HepG2 (cell line): ENCODE results near the gene NPY4R2. TPM values are rescaled to one million over a fixed set of nuclear protein-coding genes. Genes with fewer than 3 reads are reported as not detected.
"Not testable (repeated sequence)": the region's sequence is repeated elsewhere in the genome, so short reads cannot be mapped to it uniquely, and the experiment has no call there.

Source experiments
- ATAC-seq: fragments of 200-7000 bp; cut with Tn5 transposase; 3 replicates; pipeline ENCODE4 v1.9.1; 2020; ENCODE audit warnings: mild to moderate bottlenecking, moderate library complexity
- BruUV-seq: library from RNA; stranded (reverse); fragments of 400-500 nt; replicated peaks from 2 replicates; lab custom pipeline; 2021; lab: Mats Ljungman, UMichigan
- CTCF ChIA-PET: fragments of 300-600 bp; formaldehyde crosslinking; extraction: SDS; loops from one replicate; lab custom pipeline; 2021; ENCODE audit warnings: low total read pairs, inconsistent platforms, low intra/inter-chr PET ratio; lab: Yijun Ruan, JAX
- POLR2A ChIA-PET: fragments of 350-600 bp; sonication (Branson Sonifier 250); formaldehyde crosslinking; loops from one replicate; lab custom pipeline; 2020; ENCODE audit warnings: antibody characterized with exemption, inconsistent platforms; lab: Yijun Ruan, JAX
- DNase-seq: peaks from one replicate; pipeline ENCODE4 v3.0.0-alpha.2; 2015; ENCODE audit warnings: low spot score
- FAIRE-seq: peaks from 3 replicates; lab custom pipeline; 2011; peaks lifted over from hg19 to GRCh38; lab: Jason Lieb, UNC
- H2AFZ ChIP-seq: one replicate; pipeline ENCODE4 v1.6.1; 2011; ENCODE audit warnings: low read length, inconsistent platforms
- H3K27ac ChIP-seq: fragments of 300-600 bp; 3 replicates; pipeline ENCODE4 v1.8.0; 2011; ENCODE audit warnings: mixed run types, mild to moderate bottlenecking, mixed read lengths, low read length, inconsistent platforms; ENCODE audit not compliant: insufficient read depth; ENCODE audit errors: extremely low read length
- H3K27me3 ChIP-seq, 2 experiments: fragments of 200-600 bp in 1 of 2; 2 replicates in 1 of 2; 3 replicates in 1 of 2; pipeline versions ENCODE4 v1.6.0 to v1.8.0; 2011; ENCODE audit warnings: low read length in 2 of 2, mild to moderate bottlenecking in 2 of 2, moderate library complexity in 2 of 2, inconsistent platforms in 1 of 2; ENCODE audit not compliant: insufficient read depth in 2 of 2, control insufficient read depth in 1 of 2
- H3K36me3 ChIP-seq, 2 experiments: fragments of 200-600 bp in 1 of 2; replicated peaks in 1 of 2; 2 replicates in 1 of 2; 3 replicates in 1 of 2; pipeline versions ENCODE4 v1.5.1 to v1.8.0; 2011; ENCODE audit warnings: low read length in 2 of 2, inconsistent platforms in 1 of 2; ENCODE audit not compliant: insufficient read depth in 2 of 2, control insufficient read depth in 1 of 2
- H3K4me1 ChIP-seq: 2 replicates; pipeline ENCODE4 v1.5.1; 2012; ENCODE audit warnings: low read length, inconsistent platforms; ENCODE audit not compliant: insufficient read depth
- H3K4me2 ChIP-seq: 2 replicates; pipeline ENCODE4 v1.6.0; 2011; ENCODE audit warnings: low read depth, low read length, inconsistent platforms
- H3K4me3 ChIP-seq, 3 experiments: fragments of 200-600 bp in 1 of 3; sonication (generic), shearing (Covaris generic) in 1 of 3; replicated peaks in 1 of 3; 2 replicates each; pipeline ENCODE4 v1.5.1; 2011 to 2016; ENCODE audit warnings: low read length in 3 of 3, inconsistent platforms in 2 of 3, low read depth in 2 of 3, mild to moderate bottlenecking in 2 of 3, control low read depth in 1 of 3, mixed read lengths in 1 of 3; ENCODE audit not compliant: insufficient read depth in 1 of 3
- H3K79me2 ChIP-seq: one replicate; pipeline ENCODE4 v1.6.1; 2011; ENCODE audit warnings: low read length, inconsistent platforms; ENCODE audit not compliant: insufficient read depth
- H3K9ac ChIP-seq: 2 replicates; pipeline ENCODE4 v1.6.0; 2011; ENCODE audit warnings: mild to moderate bottlenecking, low read depth, low read length, inconsistent platforms; ENCODE audit not compliant: insufficient read depth
- H3K9me3 ChIP-seq: 2 replicates; pipeline ENCODE4 v1.5.1; 2012; ENCODE audit warnings: mild to moderate bottlenecking, low read length
- H4K20me1 ChIP-seq: 2 replicates; pipeline ENCODE4 v1.6.0; 2011; ENCODE audit warnings: inconsistent platforms, mild to moderate bottlenecking, low read length, moderate library complexity; ENCODE audit not compliant: insufficient read depth
- WGBS: methylation state at CpG from one replicate; pipeline ENCODE4 v1.1.6; 2017; ENCODE audit warnings: low lambda C conversion rate; 5-methylcytosine and 5-hydroxymethylcytosine counted together
- in situ Hi-C: cut with HindIII; loops from 2 replicates; pipeline ENCODE4 v1.10.0; 2017; ENCODE audit warnings: low pct_unique_long_range_greater_than_20kb; ENCODE audit not compliant: extremely low pct_ligation_motif_present
- intact Hi-C: fragments of 100-400 bp; cut with micrococcal nuclease; formaldehyde crosslinking; loops from one replicate; pipeline ENCODE4 v1.10.0; 2022; ENCODE audit not compliant: unreplicated experiment
- polyA plus RNA-seq, 8 experiments: library from polyadenylated mRNA; depleted of rRNA in 3 of 8; stranded (reverse) in 7 of 8; unstranded in 1 of 8; fragments of >200 nt; fragmentation: Illumina TruSeq in 4 of 8; extraction: Trizol in 4 of 8; gene quantifications; 2 replicates each; pipeline versions ENCODE4 v1.2.1 to v1.2.3, GENCODE V29; 2011 to 2016; ENCODE audit warnings: low read depth in 4 of 8, missing spikeins in 1 of 8, mixed read lengths in 1 of 8; ENCODE audit not compliant: insufficient read depth in 1 of 8
- total RNA-seq, 5 experiments: library from RNA; depleted of rRNA; stranded (reverse); fragments of >200 nt; fragmentation: Illumina TruSeq; extraction: Trizol; gene quantifications; 2 replicates each; pipeline ENCODE4 v1.2.3, GENCODE V29; 2016; ENCODE audit warnings: low read depth in 1 of 5

NPY4R2 gene
- total and polyA plus RNA-seq, 2 of the 13 experiments (the other 11 are each of a cell fraction or from before 2014, with no cell fraction given): not detected

- H3K27ac ChIP-seq, H3K9me3 ChIP-seq, H3K4me3 ChIP-seq, in situ Hi-C loops, H3K9ac ChIP-seq, intact Hi-C loops, H3K4me2 ChIP-seq, POLR2A ChIA-PET, H3K4me1 ChIP-seq, DNase-seq, H2AFZ ChIP-seq, H3K27me3 ChIP-seq, FAIRE-seq, BruUV-seq, H3K79me2 ChIP-seq, H3K36me3 ChIP-seq, CTCF ChIA-PET, ATAC-seq, H4K20me1 ChIP-seq: not testable (repeated sequence)
- WGBS: no CpG with 5 or more reads among the region's 5 CpGs
These were observed 46.2 kb upstream of the NPY4R2 start for GRCh38 chr10:47872236-47872635.

GRCh38 chr10:47884239-47884638, 34.2 kb upstream of the NPY4R2 start:
- ATAC-seq, CTCF ChIA-PET, H2AFZ ChIP-seq, H3K79me2 ChIP-seq, DNase-seq, H3K9me3 ChIP-seq, POLR2A ChIA-PET, FAIRE-seq, H3K27ac ChIP-seq, in situ Hi-C loops, H3K4me1 ChIP-seq, H3K4me2 ChIP-seq, intact Hi-C loops, H3K9ac ChIP-seq, BruUV-seq, H3K4me3 ChIP-seq, H3K36me3 ChIP-seq, H4K20me1 ChIP-seq, H3K27me3 ChIP-seq: not testable (repeated sequence)
- no CpG with 5 or more reads among the region's 3 CpGs for WGBS

GRCh38 chr10:47884934-47885333, 33.5 kb upstream of the NPY4R2 start:
- intact Hi-C loops, H3K4me2 ChIP-seq, CTCF ChIA-PET, in situ Hi-C loops, H4K20me1 ChIP-seq, H3K36me3 ChIP-seq, H3K4me1 ChIP-seq, H3K27me3 ChIP-seq, H2AFZ ChIP-seq, H3K4me3 ChIP-seq, H3K79me2 ChIP-seq, DNase-seq, FAIRE-seq, BruUV-seq, POLR2A ChIA-PET, H3K27ac ChIP-seq, H3K9ac ChIP-seq, ATAC-seq, H3K9me3 ChIP-seq: not testable (repeated sequence)
- no CpG with 5 or more reads among the region's 3 CpGs for WGBS

- H2AFZ ChIP-seq, H3K4me1 ChIP-seq, H3K36me3 ChIP-seq, CTCF ChIA-PET, POLR2A ChIA-PET, ATAC-seq, H3K4me3 ChIP-seq, H3K27ac ChIP-seq, H3K27me3 ChIP-seq, DNase-seq, H3K4me2 ChIP-seq, intact Hi-C loops, H3K9ac ChIP-seq, BruUV-seq, H3K9me3 ChIP-seq, in situ Hi-C loops, H3K79me2 ChIP-seq, H4K20me1 ChIP-seq, FAIRE-seq: not testable (repeated sequence)
- WGBS: no CpG with 5 or more reads among the region's 2 CpGs
These were observed 32.1 kb upstream of the NPY4R2 start for GRCh38 chr10:47886356-47886755.
